H1 (cell line): ENCODE measurements around the gene IL17D. TPM values are rescaled to one million over a fixed set of nuclear protein-coding genes. Genes with fewer than 3 reads are reported as not detected.

Experiments
- HDAC6 ChIP-seq: IDR thresholded peaks from one replicate; pipeline ENCODE4 v1.7.1; 2012; ENCODE audit warnings: low read depth, mild to moderate bottlenecking, inconsistent platforms, low read length, moderate library complexity
- SIN3A ChIP-seq, 2 experiments: IDR thresholded peaks in 1 of 2; conservative IDR thresholded peaks in 1 of 2; 2 replicates each; pipeline ENCODE4 v1.6.1; 2011 to 2012; ENCODE audit warnings: low read length in 2 of 2, improper control_type of control experiment in 1 of 2, low read depth in 1 of 2, mild to moderate bottlenecking in 1 of 2
- TAF1 ChIP-seq: IDR thresholded peaks from 2 replicates; pipeline ENCODE4 v1.6.1; 2011; ENCODE audit warnings: mild to moderate bottlenecking, low read depth, low read length
- polyA plus RNA-seq, 7 experiments: library from polyadenylated mRNA; depleted of rRNA in 3 of 7; stranded (reverse) in 5 of 7; unstranded in 2 of 7; fragments of >200 nt in 5 of 7; fragments of 200-250 nt in 2 of 7; gene quantifications; 1 replicate in 5 of 7; 2 replicates in 1 of 7; 4 replicates in 1 of 7; pipeline versions ENCODE4 v1.2.1 to v1.2.3, GENCODE V29; 2011 to 2013; ENCODE audit warnings: missing spikeins in 2 of 7, mixed read lengths in 2 of 7
- total RNA-seq: library from RNA; stranded (reverse); fragmentation: NEBNext Ultra II Directional; extraction: Animal tissue kit (Norgen Biotek cat#: 25700); gene quantifications from 2 replicates; pipeline ENCODE4 v1.2.1, GENCODE V29; 2021

The IL17D gene
- total and polyA plus RNA-seq, 2 of the 8 experiments (the other 6 are each of a cell fraction or from before 2014, with no cell fraction given) = 0.56 to 0.59 TPM

DNA sequence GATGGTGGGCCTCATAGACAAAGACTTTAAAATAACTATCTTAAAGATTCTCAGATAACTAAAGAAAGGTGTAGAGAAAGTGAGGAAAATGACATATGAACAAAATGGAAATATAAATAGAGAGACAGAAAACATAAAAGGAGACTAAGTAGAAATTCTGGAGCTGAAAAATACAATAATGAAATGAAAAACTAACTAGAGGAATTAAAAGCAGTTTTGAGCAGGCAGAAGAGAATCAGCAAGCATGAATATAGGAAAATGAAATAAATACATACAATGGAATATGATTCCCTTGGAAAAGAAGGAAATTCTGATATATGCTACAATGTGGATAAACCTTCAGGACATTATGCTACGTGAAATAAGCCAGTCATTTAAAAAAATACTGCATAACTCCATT, 66.3 kb downstream of the IL17D start (continued):
- TF ChIP-seq TAF1 (no peak), HDAC6 (no peak), SIN3A (conservative IDR thresholded peaks at IDR 0.05 in 1 of 2, IDR thresholded peaks at IDR 0.05 in 1 of 2; ENCODE audit: low read depth in 1 of 2, low read length in 2 of 2) (no peak)

Other genes with a start within 250 kb of the IL17D start
- 1.8 and 1.9 TPM in 2 replicates for gene CRYL1, start 177.8 kb upstream of the IL17D start, total RNA-seq
- gene CRYL1, start 177.8 kb upstream of the IL17D start, polyA plus RNA-seq (2011; rRNA removed) = 6.4 and 8.2 TPM in 2 replicates
- 5.8 and 6.6 TPM in 2 replicates for gene IFT88, start 136.5 kb upstream of the IL17D start, total RNA-seq
- gene IFT88, start 136.5 kb upstream of the IL17D start, polyA plus RNA-seq (2011; rRNA removed) = 0.91 and 1.7 TPM in 2 replicates
- 3.5 and 4.1 TPM in 2 replicates for gene EEF1AKMT1, start 70.3 kb downstream of the IL17D start, total RNA-seq
- 1.5 and 3.1 TPM in 2 replicates for gene EEF1AKMT1, start 70.3 kb downstream of the IL17D start, polyA plus RNA-seq (2011; rRNA removed)
- 33.3 and 35.5 TPM in 2 replicates for gene XPO4, start 199.0 kb downstream of the IL17D start, total RNA-seq
- gene XPO4, start 199.0 kb downstream of the IL17D start, polyA plus RNA-seq (2011; rRNA removed) = 7.3 and 11.9 TPM in 2 replicates